HepG2 (cell line): ENCODE measurements around the gene DGKG. TPM values are rescaled to one million over a fixed set of nuclear protein-coding genes. Genes with fewer than 3 reads are reported as not detected.

ENCODE experiments used
- CREM ChIP-seq, 2 experiments: sonication (generic) in 1 of 2; formaldehyde crosslinking in 1 of 2; IDR thresholded peaks; 2 replicates each; pipeline versions ENCODE4 v1.4.0 to v1.6.1; 2016 to 2020; ENCODE audit warnings: antibody characterized with exemption in 1 of 2, mild to moderate bottlenecking in 1 of 2, missing genetic modification reagents in 1 of 2
- KLF15 ChIP-seq: sonication (generic); formaldehyde crosslinking; IDR thresholded peaks from 2 replicates; pipeline ENCODE4 v1.8.1; 2023; ENCODE audit warnings: borderline replicate concordance, mild to moderate bottlenecking, inconsistent platforms, missing genetic modification reagents, mixed read lengths
- MAFK ChIP-seq, 2 experiments: IDR thresholded peaks in 1 of 2; conservative IDR thresholded peaks in 1 of 2; 2 replicates each; pipeline ENCODE4 v1.6.1; 2011; ENCODE audit warnings: improper control_type of control experiment in 2 of 2, low read length in 2 of 2
- MEF2D ChIP-seq: sonication (generic); formaldehyde crosslinking; IDR thresholded peaks from 2 replicates; pipeline ENCODE4 v1.5.1; 2020; ENCODE audit warnings: mild to moderate bottlenecking, missing genetic modification reagents
- MIXL1 ChIP-seq: IDR thresholded peaks from 2 replicates; pipeline ENCODE4 v1.6.1; 2016
- NBN ChIP-seq: fragments of 450-650 bp; conservative IDR thresholded peaks from 2 replicates; pipeline ENCODE4 v1.6.1; 2017
- PHF8 ChIP-seq: sonication (generic); formaldehyde crosslinking; IDR thresholded peaks from 2 replicates; pipeline ENCODE4 v1.5.0; 2020; ENCODE audit warnings: missing genetic modification reagents
- TBL1XR1 ChIP-seq: fragments of 150-350 bp; IDR thresholded peaks from 2 replicates; pipeline ENCODE4 v1.6.1; 2014; ENCODE audit warnings: borderline replicate concordance, low read length; ENCODE audit not compliant: partially characterized antibody
- TRIM22 ChIP-seq: fragments of 450-650 bp; IDR thresholded peaks from 2 replicates; pipeline ENCODE4 v1.6.1; 2017
- ZBTB1 ChIP-seq: sonication (generic); formaldehyde crosslinking; IDR thresholded peaks from 2 replicates; pipeline ENCODE4 v1.4.0; 2020; ENCODE audit warnings: missing genetic modification reagents, borderline replicate concordance
- ZNF260 ChIP-seq: sonication (generic); formaldehyde crosslinking; IDR thresholded peaks from 2 replicates; pipeline ENCODE4 v1.4.0; 2020; ENCODE audit warnings: missing genetic modification reagents, low read depth, mild to moderate bottlenecking, borderline replicate concordance
- ZNF33A ChIP-seq: sonication (generic); formaldehyde crosslinking; IDR thresholded peaks from 2 replicates; pipeline ENCODE4 v1.5.1; 2020; ENCODE audit warnings: missing genetic modification reagents, mild to moderate bottlenecking, moderate library complexity, borderline replicate concordance
- ZNF34 ChIP-seq: sonication (generic); formaldehyde crosslinking; IDR thresholded peaks from 2 replicates; pipeline ENCODE4 v1.4.0; 2020; ENCODE audit warnings: mild to moderate bottlenecking, missing genetic modification reagents, borderline replicate concordance
- ZNF383 ChIP-seq: sonication (generic); formaldehyde crosslinking; IDR thresholded peaks from 2 replicates; pipeline ENCODE4 v1.4.0; 2020; ENCODE audit warnings: missing genetic modification reagents, mild to moderate bottlenecking, borderline replicate concordance
- ZNF460 ChIP-seq: sonication (generic); formaldehyde crosslinking; IDR thresholded peaks from 2 replicates; pipeline ENCODE4 v1.5.1; 2020; ENCODE audit warnings: missing genetic modification reagents, mild to moderate bottlenecking, borderline replicate concordance
- ZNF543 ChIP-seq: sonication (generic); formaldehyde crosslinking; IDR thresholded peaks from 2 replicates; pipeline ENCODE4 v1.4.0; 2020; ENCODE audit warnings: mild to moderate bottlenecking, missing genetic modification reagents
- ZNF777 ChIP-seq: sonication (generic); formaldehyde crosslinking; IDR thresholded peaks from 2 replicates; pipeline ENCODE4 v1.4.0; 2020; ENCODE audit warnings: missing genetic modification reagents
- polyA plus RNA-seq, 8 experiments: library from polyadenylated mRNA; depleted of rRNA in 3 of 8; stranded (reverse) in 7 of 8; unstranded in 1 of 8; fragments of >200 nt; fragmentation: Illumina TruSeq in 4 of 8; extraction: Trizol in 4 of 8; gene quantifications; 2 replicates each; pipeline versions ENCODE4 v1.2.1 to v1.2.3, GENCODE V29; 2011 to 2016; ENCODE audit warnings: low read depth in 4 of 8, missing spikeins in 1 of 8, mixed read lengths in 1 of 8; ENCODE audit not compliant: insufficient read depth in 1 of 8
- total RNA-seq, 5 experiments: library from RNA; depleted of rRNA; stranded (reverse); fragments of >200 nt; fragmentation: Illumina TruSeq; extraction: Trizol; gene quantifications; 2 replicates each; pipeline ENCODE4 v1.2.3, GENCODE V29; 2016; ENCODE audit warnings: low read depth in 1 of 5
- TF ChIP-seq, protein P1 (sequence below): sonication (generic); formaldehyde crosslinking; IDR thresholded peaks from 2 replicates; pipeline ENCODE4 v1.4.0; 2020; ENCODE audit warnings: missing genetic modification reagents
- TF ChIP-seq, protein P2 (sequence below): sonication (generic); formaldehyde crosslinking; IDR thresholded peaks from 2 replicates; pipeline ENCODE4 v1.4.0; 2020; ENCODE audit warnings: mild to moderate bottlenecking, missing genetic modification reagents
- TF ChIP-seq, protein P3 (sequence below): sonication (generic); formaldehyde crosslinking; IDR thresholded peaks from 2 replicates; pipeline ENCODE4 v1.4.0; 2020; ENCODE audit warnings: mild to moderate bottlenecking, missing genetic modification reagents, borderline replicate concordance
- TF ChIP-seq, protein P4 (sequence below): sonication (generic); formaldehyde crosslinking; IDR thresholded peaks from 2 replicates; pipeline ENCODE4 v1.4.0; 2020; ENCODE audit warnings: missing genetic modification reagents

The DGKG gene
- total and polyA plus RNA-seq, 2 of the 13 experiments (the other 11 are each of a cell fraction or from before 2014, with no cell fraction given): 3.8 to 6.2 TPM

GRCh38 chr3:186097663-186098451, 264.2 kb downstream of the DGKG start (continued):
- no peak for TF ChIP-seq ZNF33A (CRISPR knock-in tag)
- TF ChIP-seq, protein P1, sequence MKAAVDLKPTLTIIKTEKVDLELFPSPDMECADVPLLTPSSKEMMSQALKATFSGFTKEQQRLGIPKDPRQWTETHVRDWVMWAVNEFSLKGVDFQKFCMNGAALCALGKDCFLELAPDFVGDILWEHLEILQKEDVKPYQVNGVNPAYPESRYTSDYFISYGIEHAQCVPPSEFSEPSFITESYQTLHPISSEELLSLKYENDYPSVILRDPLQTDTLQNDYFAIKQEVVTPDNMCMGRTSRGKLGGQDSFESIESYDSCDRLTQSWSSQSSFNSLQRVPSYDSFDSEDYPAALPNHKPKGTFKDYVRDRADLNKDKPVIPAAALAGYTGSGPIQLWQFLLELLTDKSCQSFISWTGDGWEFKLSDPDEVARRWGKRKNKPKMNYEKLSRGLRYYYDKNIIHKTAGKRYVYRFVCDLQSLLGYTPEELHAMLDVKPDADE (CRISPR knock-in tag): no peak
- TF ChIP-seq ZNF34 (CRISPR knock-in tag): no peak
- TF ChIP-seq CREM (IDR thresholded peaks at IDR 0.05): 0 out of 2 replicates have a peak, but pooled peaks have one; percentile 37
- TF ChIP-seq CREM (CRISPR knock-in tag; IDR thresholded peaks at IDR 0.05): no peak
- TF ChIP-seq ZNF460: no peak
- TF ChIP-seq MEF2D (CRISPR knock-in tag): no peak; the same call in 1 of the 2 replicates
- no peak for TF ChIP-seq ZNF383
- no peak for TF ChIP-seq ZNF260 (CRISPR knock-in tag)
- no peak for TF ChIP-seq ZNF777 (CRISPR knock-in tag)
- TF ChIP-seq KLF15 (CRISPR knock-in tag): no peak
- no peak for TF ChIP-seq TRIM22
- no peak for TF ChIP-seq MAFK (conservative IDR thresholded peaks at IDR 0.05 in 1 of 2, IDR thresholded peaks at IDR 0.05 in 1 of 2; ENCODE audit: low read length in 2 of 2)
- TF ChIP-seq, protein P2, sequence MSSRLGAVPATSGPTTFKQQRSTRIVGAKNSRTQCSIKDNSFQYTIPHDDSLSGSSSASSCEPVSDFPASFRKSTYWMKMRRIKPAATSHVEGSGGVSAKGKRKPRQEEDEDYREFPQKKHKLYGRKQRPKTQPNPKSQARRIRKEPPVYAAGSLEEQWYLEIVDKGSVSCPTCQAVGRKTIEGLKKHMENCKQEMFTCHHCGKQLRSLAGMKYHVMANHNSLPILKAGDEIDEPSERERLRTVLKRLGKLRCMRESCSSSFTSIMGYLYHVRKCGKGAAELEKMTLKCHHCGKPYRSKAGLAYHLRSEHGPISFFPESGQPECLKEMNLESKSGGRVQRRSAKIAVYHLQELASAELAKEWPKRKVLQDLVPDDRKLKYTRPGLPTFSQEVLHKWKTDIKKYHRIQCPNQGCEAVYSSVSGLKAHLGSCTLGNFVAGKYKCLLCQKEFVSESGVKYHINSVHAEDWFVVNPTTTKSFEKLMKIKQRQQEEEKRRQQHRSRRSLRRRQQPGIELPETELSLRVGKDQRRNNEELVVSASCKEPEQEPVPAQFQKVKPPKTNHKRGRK (CRISPR knock-in tag): no peak
- TF ChIP-seq, protein P3, sequence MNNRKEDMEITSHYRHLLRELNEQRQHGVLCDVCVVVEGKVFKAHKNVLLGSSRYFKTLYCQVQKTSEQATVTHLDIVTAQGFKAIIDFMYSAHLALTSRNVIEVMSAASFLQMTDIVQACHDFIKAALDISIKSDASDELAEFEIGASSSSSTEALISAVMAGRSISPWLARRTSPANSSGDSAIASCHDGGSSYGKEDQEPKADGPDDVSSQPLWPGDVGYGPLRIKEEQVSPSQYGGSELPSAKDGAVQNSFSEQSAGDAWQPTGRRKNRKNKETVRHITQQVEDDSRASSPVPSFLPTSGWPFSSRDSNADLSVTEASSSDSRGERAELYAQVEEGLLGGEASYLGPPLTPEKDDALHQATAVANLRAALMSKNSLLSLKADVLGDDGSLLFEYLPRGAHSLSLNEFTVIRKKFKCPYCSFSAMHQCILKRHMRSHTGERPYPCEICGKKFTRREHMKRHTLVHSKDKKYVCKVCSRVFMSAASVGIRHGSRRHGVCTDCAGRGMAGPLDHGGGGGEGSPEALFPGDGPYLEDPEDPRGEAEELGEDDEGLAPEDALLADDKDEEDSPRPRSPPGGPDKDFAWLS: no peak
- TF ChIP-seq, protein P4, sequence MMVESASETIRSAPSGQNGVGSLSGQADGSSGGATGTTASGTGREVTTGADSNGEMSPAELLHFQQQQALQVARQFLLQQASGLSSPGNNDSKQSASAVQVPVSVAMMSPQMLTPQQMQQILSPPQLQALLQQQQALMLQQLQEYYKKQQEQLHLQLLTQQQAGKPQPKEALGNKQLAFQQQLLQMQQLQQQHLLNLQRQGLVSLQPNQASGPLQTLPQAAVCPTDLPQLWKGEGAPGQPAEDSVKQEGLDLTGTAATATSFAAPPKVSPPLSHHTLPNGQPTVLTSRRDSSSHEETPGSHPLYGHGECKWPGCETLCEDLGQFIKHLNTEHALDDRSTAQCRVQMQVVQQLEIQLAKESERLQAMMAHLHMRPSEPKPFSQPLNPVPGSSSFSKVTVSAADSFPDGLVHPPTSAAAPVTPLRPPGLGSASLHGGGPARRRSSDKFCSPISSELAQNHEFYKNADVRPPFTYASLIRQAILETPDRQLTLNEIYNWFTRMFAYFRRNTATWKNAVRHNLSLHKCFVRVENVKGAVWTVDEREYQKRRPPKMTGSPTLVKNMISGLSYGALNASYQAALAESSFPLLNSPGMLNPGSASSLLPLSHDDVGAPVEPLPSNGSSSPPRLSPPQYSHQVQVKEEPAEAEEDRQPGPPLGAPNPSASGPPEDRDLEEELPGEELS (CRISPR knock-in tag): peak; percentile 79
- peak; percentile 45; the same call in 1 of the 2 replicates for TF ChIP-seq PHF8 (CRISPR knock-in tag)
- TF ChIP-seq ZNF543 (CRISPR knock-in tag): peak; percentile 26; the same call in 1 of the 2 replicates
- no peak for TF ChIP-seq ZBTB1
- no peak; the same call in 1 of the 2 replicates for TF ChIP-seq MIXL1 (CRISPR knock-in tag)
- TF ChIP-seq NBN: no peak
- TF ChIP-seq TBL1XR1: peak; percentile 21
